CD8-positive, alpha-beta memory T cell (primary cell): ENCODE measurements around the gene RPL5. TPM values are rescaled to one million over a fixed set of nuclear protein-coding genes. Genes with fewer than 3 reads are reported as not detected.

Experiments
- CTCF ChIA-PET: fragments of 350-600 bp; sonication (Branson Sonifier 250); formaldehyde crosslinking; loops from one replicate; lab custom pipeline; 2021; ENCODE audit warnings: antibody characterized with exemption; lab: Charles Lee
- POLR2A ChIA-PET: fragments of 350-600 bp; sonication (Branson Sonifier 250); formaldehyde crosslinking; loops from one replicate; lab custom pipeline; 2021; ENCODE audit warnings: antibody characterized with exemption; lab: Charles Lee
- DNase-seq, 5 donors: peaks; one replicate each; pipeline versions ENCODE4 v3.0.0 to v3.0.0-alpha.2; 2020 to 2022; ENCODE audit warnings: mixed read lengths in 1 of 5
- H3K27ac ChIP-seq: one replicate; pipeline ENCODE4 v1.7.0; 2013; ENCODE audit warnings: low read depth, mild to moderate bottlenecking, low read length, moderate library complexity
- H3K27me3 ChIP-seq: 2 replicates; pipeline ENCODE4 v1.7.0; 2013; ENCODE audit warnings: low read length, mild to moderate bottlenecking; ENCODE audit not compliant: insufficient read depth, poor library complexity, severe bottlenecking
- H3K36me3 ChIP-seq: 2 replicates; pipeline ENCODE4 v1.7.0; 2013; ENCODE audit warnings: mild to moderate bottlenecking, low read length, moderate library complexity; ENCODE audit not compliant: insufficient read depth
- H3K4me1 ChIP-seq: 2 replicates; pipeline ENCODE4 v1.7.0; 2013; ENCODE audit warnings: mild to moderate bottlenecking, low read length, moderate library complexity; ENCODE audit not compliant: insufficient read depth
- H3K4me3 ChIP-seq: 2 replicates; pipeline ENCODE4 v1.7.0; 2013; ENCODE audit warnings: mild to moderate bottlenecking, low read length
- H3K9me3 ChIP-seq: 2 replicates; pipeline ENCODE4 v1.7.0; 2013; ENCODE audit warnings: mild to moderate bottlenecking, low read length
- H3K27ac Mint-ChIP-seq, 8 donors: one replicate each; pipeline ENCODE4 v1.8.0; 2020 to 2021; ENCODE audit warnings: mixed read lengths in 8 of 8, mild to moderate bottlenecking in 6 of 8, inconsistent platforms in 3 of 8, moderate library complexity in 3 of 8
- H3K27me3 Mint-ChIP-seq, 2 donors: one replicate each; pipeline ENCODE4 v1.8.0; 2020 to 2021; ENCODE audit warnings: mixed read lengths in 2 of 2, mild to moderate bottlenecking in 1 of 2, moderate library complexity in 1 of 2
- H3K36me3 Mint-ChIP-seq, 3 donors: one replicate each; pipeline ENCODE4 v1.8.0; 2020 to 2021; ENCODE audit warnings: mixed read lengths in 3 of 3, inconsistent platforms in 1 of 3, mild to moderate bottlenecking in 1 of 3
- H3K4me1 Mint-ChIP-seq, 3 donors: one replicate each; pipeline ENCODE4 v1.8.0; 2020 to 2021; ENCODE audit warnings: mixed read lengths in 3 of 3, inconsistent platforms in 1 of 3, mild to moderate bottlenecking in 1 of 3
- H3K4me3 Mint-ChIP-seq, 7 donors: one replicate each; pipeline ENCODE4 v1.8.0; 2020 to 2021; ENCODE audit warnings: mixed read lengths in 7 of 7, mild to moderate bottlenecking in 6 of 7, moderate library complexity in 4 of 7, inconsistent platforms in 2 of 7
- H3K9me3 Mint-ChIP-seq, 5 donors: one replicate each; pipeline ENCODE4 v1.8.0; 2020 to 2022; ENCODE audit warnings: mixed read lengths in 5 of 5, mild to moderate bottlenecking in 3 of 5, moderate library complexity in 2 of 5, inconsistent platforms in 1 of 5
- polyA plus RNA-seq: library from polyadenylated mRNA; unstranded; fragments of 300-500 nt; fragmentation: Illumina TruSeq; gene quantifications from one replicate; pipeline ENCODE4 v1.2.3, GENCODE V29; 2021
- total RNA-seq, 2 experiments: library from RNA; stranded (reverse); gene quantifications; one replicate each; pipeline ENCODE4 v1.2.3, GENCODE V29; 2021

Gene RPL5
- total and polyA plus RNA-seq, 3 experiments from 2014 or later: 1,428 to 2,256 (median 1,468) TPM

DNA sequence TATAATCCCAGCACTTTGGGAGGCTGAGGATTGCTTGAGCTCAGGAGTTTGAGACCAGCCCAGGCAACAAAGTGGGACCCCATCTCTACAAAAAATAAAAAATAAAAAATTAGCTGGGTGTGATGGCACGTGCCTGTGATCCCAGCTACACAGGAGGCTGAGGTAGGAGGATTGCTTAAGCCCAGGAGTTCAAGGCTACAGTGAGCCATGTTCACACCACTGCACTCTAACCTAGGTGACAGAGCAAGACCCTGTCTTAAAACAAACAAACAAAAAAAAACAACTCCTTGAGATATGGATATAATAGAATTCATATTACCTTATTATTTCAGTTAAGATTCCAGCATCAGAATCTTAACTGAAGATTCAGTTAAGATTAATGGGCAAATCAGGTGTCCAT, 52.4 kb downstream of the RPL5 start:
- H3K9me3 ChIP-seq: no peaks in the 10 kb centered on the region
- H3K27me3 ChIP-seq: no peaks in the 10 kb centered on the region
- peaks cover 38 to 51% (median 39%) of the 10 kb centered on the region in 3 donors for H3K4me1 Mint-ChIP-seq
- peaks cover 20% of the 10 kb centered on the region for H3K4me1 ChIP-seq
- ChIA-PET POLR2A (interaction anchor here (0.5 kb wide), 1 partner anchor 16 kb away, joined by 5 read pairs; no protein-coding TSS in a partner anchor), CTCF (interaction anchor here (0.8 to 3.9 kb wide), 4 partner anchors 25 to 110 kb away, joined by 4 to 19 read pairs (median 4); partner anchors contain the start of gene RPL5)
- H3K4me3 ChIP-seq: no peak overlapping the region
- H3K4me3 Mint-ChIP-seq: no peak overlapping the region
- peaks cover 0 to under 1% (median 0%) of the 10 kb centered on the region in 5 donors for H3K9me3 Mint-ChIP-seq
- H3K27ac ChIP-seq: no peak overlapping the region
- H3K27me3 Mint-ChIP-seq: peaks cover 0 to 1% of the 10 kb centered on the region in 2 donors
- H3K36me3 ChIP-seq: no peaks in the 10 kb centered on the region
- no peak for DNase-seq
- peak overlapping the region; percentile 66 to 98 (median 92) for H3K27ac Mint-ChIP-seq
- peaks cover 0 to 4% (median 0%) of the 10 kb centered on the region in 3 donors for H3K36me3 Mint-ChIP-seq

DNA sequence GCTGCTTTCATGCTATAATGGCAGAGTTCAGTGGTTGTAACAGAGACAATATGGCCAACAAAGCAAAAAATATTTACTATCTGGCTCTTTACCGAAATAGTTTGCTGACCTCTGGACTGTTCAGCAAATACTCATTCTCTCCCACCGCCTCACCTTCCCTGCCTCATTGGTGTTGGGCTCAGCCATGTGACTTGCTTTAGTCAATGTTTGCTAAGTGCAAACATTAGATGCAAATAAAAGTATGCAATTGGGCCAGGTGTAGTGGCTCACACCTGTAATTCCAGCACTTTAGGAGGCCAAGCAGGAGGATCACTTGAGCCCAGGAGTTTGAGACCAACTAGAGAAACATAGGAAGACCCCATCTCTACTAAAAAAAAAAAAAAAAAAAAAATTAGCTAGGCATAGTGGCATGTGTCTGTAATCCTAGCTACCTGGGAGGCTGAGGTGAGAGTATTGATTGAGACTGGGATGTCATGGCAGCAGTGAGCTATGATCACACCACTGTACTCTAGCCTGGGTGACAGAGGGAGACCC, 55.1 kb downstream of the RPL5 start:
- Mint-ChIP-seq H3K4me1 (peaks cover 31 to 44% (median 34%) of the 10 kb centered on the region in 3 donors), H3K27me3 (peaks cover 0 to 1% of the 10 kb centered on the region in 2 donors), H3K36me3 (peaks cover 0 to 12% (median 2%) of the 10 kb centered on the region in 3 donors), H3K27ac (peak overlapping the region in 5 of 8 donors; percentile 7 to 77 (median 45)), H3K9me3 (peaks cover 0 to 8% (median 0%) of the 10 kb centered on the region in 5 donors), H3K4me3 (no peak overlapping the region)
- DNase-seq: no peak
- Histone ChIP-seq H3K27ac (no peak overlapping the region), H3K4me3 (no peak overlapping the region), H3K9me3 (no peaks in the 10 kb centered on the region), H3K36me3 (no peaks in the 10 kb centered on the region), H3K4me1 (peaks cover 20% of the 10 kb centered on the region), H3K27me3 (no peaks in the 10 kb centered on the region)
- ChIA-PET CTCF (interaction anchor here (3.5 kb wide), 1 partner anchor 28 kb away, joined by 14 read pairs; no protein-coding TSS in a partner anchor), POLR2A (no interaction called here)

DNA sequence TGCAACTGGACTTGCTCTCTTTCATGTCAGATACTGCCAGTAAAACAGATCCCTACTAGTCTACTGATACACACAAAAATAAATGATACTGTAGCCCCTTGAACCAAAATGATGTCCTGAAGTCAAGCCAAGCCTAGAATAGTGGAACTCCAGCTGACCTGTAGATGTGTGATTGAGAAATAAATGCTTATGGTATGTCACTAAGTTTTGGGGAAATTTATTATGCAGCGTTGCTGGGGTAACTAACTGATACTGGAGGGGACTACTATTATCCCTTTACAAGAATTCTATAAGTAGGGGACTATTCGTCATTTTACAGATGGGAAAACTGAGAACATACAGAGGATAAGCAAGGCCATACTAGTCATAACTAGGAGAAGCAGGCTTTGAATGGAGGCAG, 55.6 kb downstream of the RPL5 start:
- H3K4me3 ChIP-seq: no peak overlapping the region
- no peak for DNase-seq
- ChIA-PET CTCF (interaction anchor here (3.5 kb wide), 1 partner anchor 28 kb away, joined by 14 read pairs; no protein-coding TSS in a partner anchor), POLR2A (no interaction called here)
- no peak overlapping the region for H3K27ac ChIP-seq
- peak overlapping the region in 6 of 8 donors; percentile 10 to 77 (median 58) for H3K27ac Mint-ChIP-seq
- peaks cover 30 to 40% (median 30%) of the 10 kb centered on the region in 3 donors for H3K4me1 Mint-ChIP-seq
- no peak overlapping the region for H3K4me3 Mint-ChIP-seq
- H3K36me3 ChIP-seq: no peaks in the 10 kb centered on the region
- no peaks in the 10 kb centered on the region for H3K27me3 ChIP-seq
- peaks cover 0 to 12% (median 2%) of the 10 kb centered on the region in 3 donors for H3K36me3 Mint-ChIP-seq
- peaks cover 0 to 8% (median 0%) of the 10 kb centered on the region in 5 donors for H3K9me3 Mint-ChIP-seq
- H3K4me1 ChIP-seq: peaks cover 16% of the 10 kb centered on the region
- peaks cover 0 to 1% of the 10 kb centered on the region in 2 donors for H3K27me3 Mint-ChIP-seq
- no peaks in the 10 kb centered on the region for H3K9me3 ChIP-seq

Other genes starting within 250 kb of the RPL5 start
- 10 to 100 TPM; 27.4 to 27.7 TPM for gene EVI5, start 46.9 kb upstream of the RPL5 start, total RNA-seq
- gene EVI5, start 46.9 kb upstream of the RPL5 start, polyA plus RNA-seq: 0.10 TPM
- gene DIPK1A, start 129.4 kb downstream of the RPL5 start, total RNA-seq: 10 to 100 TPM; 10.9 to 12.9 TPM
- gene DIPK1A, start 129.4 kb downstream of the RPL5 start, polyA plus RNA-seq: 15.7 TPM
- 10 to 100 TPM; 42.1 to 43.4 TPM for gene MTF2, start 247.2 kb downstream of the RPL5 start, total RNA-seq
- 66.7 TPM for gene MTF2, start 247.2 kb downstream of the RPL5 start, polyA plus RNA-seq